Hematopoietic multipotent progenitor cell treated with erythropoietin and hydrocortisone succinate and interleukin-3 and kit ligand, for 17 days (in vitro differentiated cells): ENCODE results near the gene MBTD1.

Experiments used
- DNase-seq: peaks from one replicate; pipeline ENCODE4 v3.0.0-alpha.2; 2015; ENCODE audit warnings: low spot score

Gene MBTD1

GRCh38 chr17:51144266-51145022 lies 115.4 kb downstream of the MBTD1 start:
- no peak for DNase-seq

- peak; percentile 3 for DNase-seq
These were observed 117.3 kb downstream of the MBTD1 start for GRCh38 chr17:51142597-51142996.

DNA sequence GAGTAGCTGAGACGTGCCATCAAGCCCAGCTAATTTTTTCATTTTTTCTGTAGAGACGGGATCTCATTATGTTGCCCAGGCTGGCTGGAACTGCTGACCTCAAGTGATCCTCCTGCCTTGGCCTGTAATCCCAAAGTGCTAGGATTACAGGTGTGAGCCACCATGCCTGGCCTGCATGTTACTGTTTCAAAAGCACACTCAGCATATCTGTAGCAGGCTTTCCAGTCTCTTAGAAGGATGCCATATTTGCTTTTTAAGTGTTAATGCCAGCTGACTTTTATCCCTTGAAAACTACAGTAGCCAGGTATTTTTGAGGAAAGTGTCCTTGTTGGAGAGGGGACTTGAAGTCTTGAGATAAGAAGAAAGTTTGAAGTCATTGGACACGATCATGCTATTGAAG lies 123.9 kb downstream of the MBTD1 start:
- no peak for DNase-seq

DNA sequence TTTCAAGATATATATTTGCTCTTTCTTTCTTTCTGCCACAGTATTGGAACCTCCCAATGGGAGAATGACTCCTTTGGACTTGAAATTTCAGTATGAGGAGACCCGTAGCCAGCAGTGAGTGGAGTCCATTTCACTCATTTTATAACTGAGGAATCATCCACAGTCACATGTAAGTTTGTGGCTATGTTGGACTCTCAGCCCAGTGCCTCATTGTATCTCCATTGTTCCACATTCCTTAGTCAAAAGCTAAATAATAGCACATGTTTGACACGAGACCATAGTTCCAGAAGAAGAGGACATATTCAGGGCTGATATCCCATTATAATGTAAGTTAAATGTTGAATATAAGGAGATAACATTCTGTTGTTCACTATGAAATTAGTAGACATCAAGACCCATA lies 126.5 kb downstream of the MBTD1 start:
- DNase-seq = no peak

- no peak for DNase-seq
These were observed 126.9 kb downstream of the MBTD1 start for GRCh38 chr17:51132964-51133319.

- peak; percentile 84 for DNase-seq
These were observed 131.8 kb downstream of the MBTD1 start for GRCh38 chr17:51128076-51128475.
